HG03135 (cell line): ENCODE measurements around the gene SIN3A.
A peak's percentile ranks its signal among the peaks of the same experiment; 100 is the strongest.
"Not testable (repeated sequence)": the region's sequence is repeated elsewhere in the genome, so short reads cannot be mapped to it uniquely, and the experiment has no call there.

ENCODE experiments used
- ATAC-seq: cut with Tn5 transposase; IDR thresholded peaks from one replicate; pipeline ENCODE4 v1.9.1; 2021; ENCODE audit warnings: mild to moderate bottlenecking, moderate library complexity; ENCODE audit not compliant: unreplicated experiment

The SIN3A gene

GRCh38 chr15:75451674-75452363 lies at the start of gene SIN3A:
SIN3A (minus strand) TSS chr15:75451690; CDS start chr15:75430375, 21,315 bp downstream.
- ATAC-seq, result peak; percentile 41

- no peak for ATAC-seq
Observed at GRCh38 chr15:75493732-75494131, 42.2 kb upstream of the SIN3A start.

DNA sequence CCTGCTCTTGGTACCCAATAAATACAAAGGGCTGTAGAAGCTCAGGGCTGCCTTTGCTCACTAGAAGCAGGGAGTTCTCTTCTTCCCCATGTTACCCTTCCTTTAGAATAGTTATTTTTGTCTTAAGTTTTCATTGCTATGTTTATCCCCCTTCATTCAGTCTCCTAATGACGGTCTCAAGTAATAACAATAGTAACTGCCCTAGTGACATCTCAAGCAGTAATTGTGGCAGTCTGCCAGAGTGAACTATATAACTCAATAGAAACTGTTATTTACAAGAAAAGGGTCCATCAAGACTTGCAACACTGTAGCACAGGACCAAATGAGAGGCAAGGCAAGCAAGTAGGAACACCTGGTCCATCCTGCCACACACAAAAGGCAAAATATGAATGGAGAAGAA lies 32.5 kb upstream of the SIN3A start:
- ATAC-seq, result no peak

DNA sequence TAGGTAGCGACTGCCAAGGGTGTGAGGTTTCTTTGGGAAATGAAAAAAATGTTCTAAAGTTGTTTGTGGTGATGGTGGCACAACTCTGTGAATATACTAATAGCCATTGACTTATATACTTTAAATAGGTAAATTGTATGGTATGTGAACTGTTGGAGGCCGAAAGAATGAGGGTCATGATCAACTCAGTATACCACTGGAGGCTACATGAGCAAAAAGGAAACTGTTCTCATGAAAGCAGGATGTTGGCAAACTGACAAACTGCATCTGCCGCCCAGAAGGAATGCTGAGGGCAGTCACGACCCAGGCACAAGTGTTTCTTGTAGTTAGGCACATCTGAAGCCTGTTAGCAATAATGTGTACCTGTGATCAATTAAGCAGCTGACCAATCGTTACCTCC lies 32.1 kb upstream of the SIN3A start:
- not testable (repeated sequence) for ATAC-seq

GRCh38 chr15:75483106-75483505 lies 31.6 kb upstream of the SIN3A start:
- no peak for ATAC-seq

DNA sequence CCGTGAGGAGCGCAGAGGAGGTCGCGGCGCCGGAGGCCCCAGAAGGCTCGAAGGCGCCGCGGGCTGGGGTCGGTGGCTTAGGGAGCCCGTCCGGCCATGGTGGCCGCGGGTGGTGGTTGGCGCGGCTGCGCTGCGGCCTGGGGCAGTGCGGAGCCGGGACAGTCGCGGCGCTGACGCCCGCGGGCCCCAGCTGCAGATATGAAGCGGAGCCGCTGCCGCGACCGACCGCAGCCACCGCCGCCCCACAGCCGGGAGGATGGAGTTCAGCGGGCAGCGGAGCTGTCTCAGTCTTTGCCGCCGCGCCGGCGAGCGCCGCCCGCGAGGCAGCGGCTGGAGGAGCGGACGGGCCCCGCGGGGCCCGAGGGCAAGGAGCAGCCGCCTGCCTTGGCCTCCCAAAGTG lies 29.0 kb upstream of the SIN3A start:
- ATAC-seq, result not testable (repeated sequence)

DNA sequence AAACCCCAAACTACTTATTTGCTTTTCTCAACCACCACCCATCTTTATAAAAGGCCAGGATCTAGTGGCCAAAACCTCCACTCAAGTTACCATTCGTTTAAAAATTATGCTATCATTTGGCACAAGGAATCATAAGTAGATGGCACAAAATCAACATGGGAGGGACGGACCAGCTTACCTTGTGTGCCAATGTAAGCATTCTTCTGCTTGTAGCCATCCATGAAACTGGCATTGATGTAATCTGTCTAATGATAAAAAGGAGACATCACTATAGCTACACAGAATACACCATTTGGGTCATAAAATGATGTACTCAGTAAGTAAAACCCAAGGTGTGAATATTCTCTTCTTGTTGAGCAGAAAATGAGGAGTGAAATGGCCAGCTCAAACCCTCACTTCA lies 28.2 kb upstream of the SIN3A start:
- ATAC-seq, result no peak

GRCh38 chr15:75477094-75477493 lies 25.6 kb upstream of the SIN3A start:
- ATAC-seq, result not testable (repeated sequence)

DNA sequence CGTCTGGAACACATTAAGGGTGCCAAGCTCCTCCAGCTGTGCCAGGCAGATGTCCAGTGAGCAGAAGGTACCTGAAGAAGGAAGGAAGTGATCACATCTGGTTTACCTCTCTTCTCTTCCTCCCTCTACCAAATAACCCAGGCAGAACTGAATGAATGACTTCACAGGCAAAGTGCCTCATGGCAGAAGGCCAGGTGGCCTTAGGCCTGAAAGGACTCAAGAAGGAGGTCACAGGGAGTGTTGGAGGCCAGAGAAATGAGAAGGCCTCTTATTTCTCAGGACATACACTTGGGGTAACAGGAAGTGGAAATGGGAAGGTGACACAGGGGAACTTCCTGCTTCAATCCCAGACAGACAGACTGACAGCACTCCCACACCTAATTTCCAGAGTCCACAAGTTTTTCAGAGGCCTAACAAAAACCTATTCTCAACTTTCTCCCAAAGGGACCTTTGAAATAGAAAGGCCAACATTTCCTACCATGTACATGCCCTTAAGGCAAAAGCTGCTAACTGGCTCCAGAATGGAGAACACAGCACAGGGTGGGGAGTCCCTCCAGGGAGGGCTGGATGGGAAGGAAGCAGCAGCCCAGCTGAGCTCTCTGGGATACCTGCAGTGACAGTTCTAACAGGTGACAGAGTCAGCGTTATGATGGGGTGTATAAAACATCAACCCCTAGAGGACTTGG lies 17.6 kb upstream of the SIN3A start:
- ATAC-seq, result no peak

- no peak for ATAC-seq
Observed at GRCh38 chr15:75460646-75461045, 9.2 kb upstream of the SIN3A start.

GRCh38 chr15:75459581-75459980 lies 8.1 kb upstream of the SIN3A start:
- ATAC-seq, result no peak

GRCh38 chr15:75456710-75457109 lies 5.2 kb upstream of the SIN3A start:
- no peak for ATAC-seq

GRCh38 chr15:75455982-75456531 lies 4.6 kb upstream of the SIN3A start:
- no peak for ATAC-seq

DNA sequence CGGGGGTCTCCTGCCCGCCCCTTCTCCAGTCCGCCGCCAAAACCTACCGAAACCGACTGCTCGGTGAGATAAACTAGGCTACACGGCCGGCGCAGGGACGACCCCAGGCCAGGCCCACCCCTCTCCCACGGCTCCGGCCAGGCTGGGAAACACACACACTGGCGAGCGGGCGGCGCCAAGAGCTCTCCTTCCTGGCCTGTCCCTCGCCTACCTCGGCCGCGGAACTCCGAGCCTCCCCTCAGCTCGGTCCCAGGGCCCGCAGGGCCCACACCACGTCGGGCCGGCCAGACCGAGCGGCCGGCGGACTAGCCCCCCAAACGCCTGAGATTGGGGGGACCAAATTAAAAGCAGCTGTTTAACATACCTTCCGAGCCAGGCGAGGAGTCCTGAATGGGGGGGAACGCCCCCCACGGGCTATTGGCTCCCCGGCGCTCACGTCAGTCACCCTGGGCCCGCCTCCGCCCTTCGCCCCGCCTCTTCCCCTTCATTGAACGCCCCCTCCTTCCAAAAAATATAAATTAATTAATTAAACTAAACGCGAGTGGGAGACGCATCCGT lies 4.0 kb upstream of the SIN3A start:
- no peak for ATAC-seq

DNA sequence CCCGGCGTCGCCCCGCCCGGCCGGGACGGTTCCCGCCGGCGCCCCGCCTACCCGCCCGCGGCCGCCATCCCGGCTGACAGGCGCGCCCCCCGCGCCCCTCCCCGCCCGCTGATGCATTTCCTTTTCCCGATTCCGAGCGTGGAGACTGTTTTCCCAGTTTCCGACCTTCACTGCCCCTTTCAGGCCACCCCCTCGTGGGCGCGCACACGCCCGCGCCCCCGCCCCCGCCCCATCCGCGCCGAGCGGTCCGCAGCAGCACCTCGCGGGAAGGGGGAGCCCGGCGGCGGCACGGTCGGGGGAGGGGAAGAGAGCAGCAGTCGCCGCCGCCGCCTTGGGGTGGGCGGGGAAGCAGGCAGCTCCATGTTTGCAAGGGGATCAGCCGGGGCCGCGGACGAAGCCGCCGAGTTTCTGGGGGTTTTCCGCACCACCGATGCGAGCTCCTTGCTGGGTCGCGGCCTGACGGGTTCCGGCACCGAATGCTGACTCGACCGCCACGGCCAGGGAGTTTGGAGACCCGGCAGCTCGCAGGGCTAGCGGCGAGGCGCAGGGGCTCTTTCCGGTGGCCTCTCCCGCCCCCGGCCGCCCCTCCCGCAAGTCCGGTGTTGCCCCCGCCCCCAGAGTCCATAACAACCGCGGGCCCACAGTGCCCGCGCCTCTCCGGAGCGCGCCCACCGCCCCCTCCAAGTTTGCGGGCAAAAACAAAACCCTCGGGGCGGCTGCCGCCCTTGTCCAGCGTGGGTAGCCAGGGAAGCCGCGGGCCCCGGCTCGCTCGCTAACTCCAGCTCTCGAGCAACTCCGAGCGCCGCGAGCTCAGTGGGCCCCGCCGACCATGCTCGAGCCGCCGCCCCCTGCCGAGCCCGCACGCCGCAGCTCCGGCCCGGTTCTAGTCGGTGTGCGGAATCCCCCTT lies 3.2 kb upstream of the SIN3A start:
- ATAC-seq, result no peak

DNA sequence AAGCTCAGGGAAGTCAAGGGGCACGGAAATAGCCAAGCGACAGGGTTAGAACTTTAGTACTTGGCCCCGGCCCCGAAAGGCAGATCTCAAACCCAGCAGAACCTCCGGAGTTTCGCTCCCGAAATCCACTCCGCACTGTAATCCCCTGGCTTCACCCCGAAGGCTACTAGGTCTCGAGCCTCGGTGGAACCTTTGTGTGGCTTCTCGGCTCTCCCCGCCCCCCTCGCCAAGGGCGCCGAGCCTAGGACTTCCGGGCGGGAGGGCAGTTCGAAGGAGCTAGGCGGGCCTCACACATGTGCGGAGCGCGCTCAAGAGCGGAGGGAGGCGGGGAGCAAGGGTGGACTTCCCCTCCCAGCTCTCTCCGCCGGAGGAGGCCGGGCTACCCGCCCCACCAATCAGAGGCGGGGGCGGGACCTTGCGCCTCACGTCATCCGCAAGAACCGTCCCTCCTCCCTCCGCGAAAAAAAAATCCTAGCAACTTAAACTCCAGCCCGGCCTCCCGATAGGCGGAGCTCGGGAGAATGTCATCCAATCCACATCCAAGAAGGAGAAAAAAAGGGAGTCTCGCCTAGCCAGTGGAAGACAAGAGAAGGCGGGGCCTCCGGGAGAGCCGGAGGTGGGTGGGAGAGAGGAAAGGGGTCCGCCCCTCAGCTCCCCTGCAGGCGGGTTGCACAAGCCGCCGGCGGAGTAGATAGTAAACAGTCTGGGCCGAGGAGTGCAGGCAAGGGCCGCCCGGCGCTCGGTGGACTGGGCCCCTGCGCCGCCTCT lies 2.4 kb upstream of the SIN3A start:
- peak; percentile 32 for ATAC-seq

- ATAC-seq, result no peak
Observed at GRCh38 chr15:75452865-75453702, 1.6 kb upstream of the SIN3A start.

- ATAC-seq, result no peak
Observed at GRCh38 chr15:75452364-75452864, 924 bp upstream of the SIN3A start.

GRCh38 chr15:75451202-75451673 lies 252 bp downstream of the SIN3A start:
- no peak for ATAC-seq
